Measurements from ENCODE around the gene IL17RA.

The IL17RA gene

GRCh38 chr22:17083255-17083654 lies 1.5 kb upstream of the IL17RA start:
- no peak for DNase-seq

GRCh38 chr22:17083811-17084441 lies 874 bp upstream of the IL17RA start:
- DNase-seq, result no peak

GRCh38 chr22:17085277-17086181 lies 729 bp downstream of the IL17RA start:
- DNase-seq, result peak; percentile 21

- peak; percentile 29 for DNase-seq
Measured at GRCh38 chr22:17086296-17086695, 1.5 kb downstream of the IL17RA start.

- peak; percentile 16 for DNase-seq
Measured at GRCh38 chr22:17086788-17087497, 2.1 kb downstream of the IL17RA start.

- peak; percentile 73 for DNase-seq
Measured at GRCh38 chr22:17087498-17088131, 2.8 kb downstream of the IL17RA start.

GRCh38 chr22:17090550-17090949 lies 5.8 kb downstream of the IL17RA start:
- DNase-seq, result no peak

- no peak for DNase-seq
Measured at GRCh38 chr22:17091851-17092250, 7.1 kb downstream of the IL17RA start.

- no peak for DNase-seq
Measured at GRCh38 chr22:17093081-17093480, 8.3 kb downstream of the IL17RA start.

- DNase-seq, result no peak
Measured at GRCh38 chr22:17095538-17095937, 10.7 kb downstream of the IL17RA start.

- no peak for DNase-seq
Measured at GRCh38 chr22:17096071-17096470, 11.3 kb downstream of the IL17RA start.

- DNase-seq, result no peak
Measured at GRCh38 chr22:17097062-17097461, 12.3 kb downstream of the IL17RA start.

GRCh38 chr22:17097701-17098100 lies 12.9 kb downstream of the IL17RA start:
- no peak for DNase-seq

GRCh38 chr22:17098379-17098819 lies 13.6 kb downstream of the IL17RA start:
- DNase-seq, result peak; percentile 44

- no peak for DNase-seq
Measured at GRCh38 chr22:17100621-17101020, 15.8 kb downstream of the IL17RA start.

GRCh38 chr22:17101475-17102296 lies 16.9 kb downstream of the IL17RA start:
- no peak for DNase-seq

- no peak for DNase-seq
Measured at GRCh38 chr22:17102297-17102667, 17.5 kb downstream of the IL17RA start.

- no peak for DNase-seq
Measured at GRCh38 chr22:17103351-17103750, 18.6 kb downstream of the IL17RA start.

GRCh38 chr22:17104336-17104935 lies 19.6 kb downstream of the IL17RA start:
- DNase-seq, result no peak

- DNase-seq, result no peak
Measured at GRCh38 chr22:17105143-17106129, 20.6 kb downstream of the IL17RA start.
